ENCODE measurements around the gene PRKAA1.
A peak's percentile ranks its signal among the peaks of the same experiment; 100 is the strongest.
"Not testable (repeated sequence)": the region's sequence is repeated elsewhere in the genome, so short reads cannot be mapped to it uniquely, and the experiment has no call there.

Gene PRKAA1

GRCh38 chr5:40826489-40827187 is 28.5 kb upstream of the PRKAA1 start:
- no peak for DNase-seq (ENCODE audit: low read depth)

- not testable (repeated sequence) for DNase-seq (ENCODE audit: low read depth)
These were observed 27.4 kb upstream of the PRKAA1 start for GRCh38 chr5:40825461-40826043.

- no peak for DNase-seq (ENCODE audit: low read depth)
These were observed 25.3 kb upstream of the PRKAA1 start for GRCh38 chr5:40823459-40823858.

- DNase-seq (ENCODE audit: low read depth) = no peak
These were observed 15.6 kb upstream of the PRKAA1 start for GRCh38 chr5:40813698-40814281.

- no peak for DNase-seq (ENCODE audit: low read depth)
These were observed 14.0 kb upstream of the PRKAA1 start for GRCh38 chr5:40812125-40812524.

GRCh38 chr5:40801771-40802562 is 3.8 kb upstream of the PRKAA1 start:
- DNase-seq (ENCODE audit: low read depth) = no peak

GRCh38 chr5:40799258-40799657 is 1.1 kb upstream of the PRKAA1 start:
- no peak for DNase-seq (ENCODE audit: low read depth)

GRCh38 chr5:40798801-40799210 is 632 bp upstream of the PRKAA1 start:
- no peak for DNase-seq (ENCODE audit: low read depth)

- peak; percentile 68 for DNase-seq (ENCODE audit: low read depth)
These were observed 732 bp downstream of the PRKAA1 start for GRCh38 chr5:40797273-40798011.

GRCh38 chr5:40796487-40796889 is 1.7 kb downstream of the PRKAA1 start:
- DNase-seq (ENCODE audit: low read depth) = no peak

- not testable (repeated sequence) for DNase-seq (ENCODE audit: low read depth)
These were observed 3.3 kb downstream of the PRKAA1 start for GRCh38 chr5:40794877-40795276.

GRCh38 chr5:40794340-40794739 is 3.8 kb downstream of the PRKAA1 start:
- DNase-seq (ENCODE audit: low read depth) = not testable (repeated sequence)

GRCh38 chr5:40792691-40793090 is 5.5 kb downstream of the PRKAA1 start:
- not testable (repeated sequence) for DNase-seq (ENCODE audit: low read depth)

GRCh38 chr5:40791715-40792139 is 6.4 kb downstream of the PRKAA1 start:
- no peak for DNase-seq (ENCODE audit: low read depth)

- DNase-seq (ENCODE audit: low read depth) = no peak
These were observed 7.1 kb downstream of the PRKAA1 start for GRCh38 chr5:40790947-40791593.

- DNase-seq (ENCODE audit: low read depth) = not testable (repeated sequence)
These were observed 9.2 kb downstream of the PRKAA1 start for GRCh38 chr5:40788941-40789340.

- DNase-seq (ENCODE audit: low read depth) = no peak
These were observed 10.2 kb downstream of the PRKAA1 start for GRCh38 chr5:40787986-40788385.

GRCh38 chr5:40786664-40787063 is 11.5 kb downstream of the PRKAA1 start:
- not testable (repeated sequence) for DNase-seq (ENCODE audit: low read depth)

GRCh38 chr5:40784916-40785315 is 13.3 kb downstream of the PRKAA1 start:
- no peak for DNase-seq (ENCODE audit: low read depth)

GRCh38 chr5:40784027-40784653 is 14.0 kb downstream of the PRKAA1 start:
- DNase-seq (ENCODE audit: low read depth) = no peak

All from T follicular helper cell (primary cell).